Aorta (tissue), 5 donors: ENCODE results near the gene TRAF7. TPM values are rescaled to one million over a fixed set of nuclear protein-coding genes. Genes with fewer than 3 reads are reported as not detected.
"Not testable (repeated sequence)": the region's sequence is repeated elsewhere in the genome, so short reads cannot be mapped to it uniquely, and the experiment has no call there.

Experiments
- ATAC-seq: fragments of 200-7000 bp; cut with Tn5 transposase; one replicate; pipeline ENCODE4 v1.9.1; 2022; ENCODE audit warnings: moderate library complexity; ENCODE audit not compliant: low FRiP score
- DNase-seq, 2 donors: peaks; one replicate each; pipeline ENCODE4 v3.0.0-alpha.2; 2020
- H3K27ac ChIP-seq, 2 donors: one replicate each; pipeline ENCODE4 v1.5.1; 2013; ENCODE audit warnings: low read length in 2 of 2, mild to moderate bottlenecking in 2 of 2, moderate library complexity in 2 of 2, control low read depth in 1 of 2, inconsistent platforms in 1 of 2, low read depth in 1 of 2
- H3K27me3 ChIP-seq, 2 donors: one replicate each; pipeline ENCODE4 v1.6.1; 2013; ENCODE audit warnings: control low read depth in 1 of 2, low read length in 1 of 2, mild to moderate bottlenecking in 1 of 2, moderate library complexity in 1 of 2; ENCODE audit not compliant: insufficient read depth in 2 of 2, control insufficient read depth in 1 of 2
- H3K36me3 ChIP-seq, 2 donors: one replicate each; pipeline ENCODE4 v1.6.1; 2013; ENCODE audit warnings: control low read depth in 1 of 2, low read length in 1 of 2, mild to moderate bottlenecking in 1 of 2; ENCODE audit not compliant: insufficient read depth in 2 of 2, control insufficient read depth in 1 of 2
- H3K4me1 ChIP-seq, 2 donors: one replicate each; pipeline ENCODE4 v1.6.1; 2013; ENCODE audit warnings: low read length in 2 of 2, control low read depth in 1 of 2, mild to moderate bottlenecking in 1 of 2, moderate library complexity in 1 of 2; ENCODE audit not compliant: insufficient read depth in 2 of 2, control insufficient read depth in 1 of 2
- H3K4me3 ChIP-seq, 2 donors: one replicate each; pipeline ENCODE4 v1.5.1; 2013; ENCODE audit warnings: low read length in 2 of 2, control low read depth in 1 of 2, mild to moderate bottlenecking in 1 of 2
- H3K9me3 ChIP-seq: one replicate; pipeline ENCODE4 v1.6.1; 2013; ENCODE audit warnings: mild to moderate bottlenecking, low read length; ENCODE audit not compliant: control insufficient read depth
- WGBS, 2 donors: extraction: QIAGEN DNeasy Blood & Tissue Kit; methylation state at CpG; one replicate each; pipeline ENCODE4 v1.1.7; 2013; 5-methylcytosine and 5-hydroxymethylcytosine counted together
- intact Hi-C, 2 donors: fragments of 100-400 bp; cut with DNase I; formaldehyde crosslinking; loops; one replicate each; pipeline versions ENCODE4 v1.14.2 to v1.15.0; 2022
- polyA plus RNA-seq, 2 donors: library from polyadenylated mRNA; stranded (reverse); fragments of 200-250 nt; gene quantifications; one replicate each; pipeline ENCODE4 v1.2.3, GENCODE V29; 2013
- total RNA-seq, 2 donors: library from RNA; stranded (reverse); fragmentation: NEBNext Ultra II Directional; extraction: Animal tissue kit (Norgen Biotek cat#: 25700); gene quantifications; one replicate each; pipeline ENCODE4 v1.2.1, GENCODE V29; 2021
- donor health status: healthy with polysubstance abuse.
- donor health status: Bipolar disorder and iron deficiency.
- donor health status: DM: no; HTN: no; CAD: no.
- donor health status: DM: no; HTN: no; CAD: no.
- donor health status: DM: yes; HTN: yes; CAD: no.

Gene TRAF7
- total and polyA plus RNA-seq, 4 donors: 24.4 to 54.4 (median 42.8) TPM

DNA sequence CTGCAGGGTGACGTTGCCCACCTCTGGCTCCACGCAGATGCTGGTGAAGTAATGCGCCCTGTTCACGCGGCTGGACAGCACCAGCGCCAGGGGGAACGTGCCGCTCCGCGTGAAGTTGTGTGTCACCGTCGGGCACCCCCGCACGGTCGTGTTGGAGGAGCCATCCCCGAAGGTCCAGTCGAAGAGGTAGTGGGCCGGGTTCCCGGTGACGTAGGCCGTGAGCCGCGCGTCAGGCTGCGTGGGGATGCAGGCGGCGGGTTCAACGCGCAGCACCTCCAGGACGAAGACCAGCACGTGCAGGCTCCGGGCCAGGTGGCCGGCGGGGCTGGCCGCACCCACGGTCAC is 44.6 kb upstream of the TRAF7 start:
- DNase-seq, H3K36me3 ChIP-seq: not testable (repeated sequence)
- peak; percentile 54 for ATAC-seq

DNA sequence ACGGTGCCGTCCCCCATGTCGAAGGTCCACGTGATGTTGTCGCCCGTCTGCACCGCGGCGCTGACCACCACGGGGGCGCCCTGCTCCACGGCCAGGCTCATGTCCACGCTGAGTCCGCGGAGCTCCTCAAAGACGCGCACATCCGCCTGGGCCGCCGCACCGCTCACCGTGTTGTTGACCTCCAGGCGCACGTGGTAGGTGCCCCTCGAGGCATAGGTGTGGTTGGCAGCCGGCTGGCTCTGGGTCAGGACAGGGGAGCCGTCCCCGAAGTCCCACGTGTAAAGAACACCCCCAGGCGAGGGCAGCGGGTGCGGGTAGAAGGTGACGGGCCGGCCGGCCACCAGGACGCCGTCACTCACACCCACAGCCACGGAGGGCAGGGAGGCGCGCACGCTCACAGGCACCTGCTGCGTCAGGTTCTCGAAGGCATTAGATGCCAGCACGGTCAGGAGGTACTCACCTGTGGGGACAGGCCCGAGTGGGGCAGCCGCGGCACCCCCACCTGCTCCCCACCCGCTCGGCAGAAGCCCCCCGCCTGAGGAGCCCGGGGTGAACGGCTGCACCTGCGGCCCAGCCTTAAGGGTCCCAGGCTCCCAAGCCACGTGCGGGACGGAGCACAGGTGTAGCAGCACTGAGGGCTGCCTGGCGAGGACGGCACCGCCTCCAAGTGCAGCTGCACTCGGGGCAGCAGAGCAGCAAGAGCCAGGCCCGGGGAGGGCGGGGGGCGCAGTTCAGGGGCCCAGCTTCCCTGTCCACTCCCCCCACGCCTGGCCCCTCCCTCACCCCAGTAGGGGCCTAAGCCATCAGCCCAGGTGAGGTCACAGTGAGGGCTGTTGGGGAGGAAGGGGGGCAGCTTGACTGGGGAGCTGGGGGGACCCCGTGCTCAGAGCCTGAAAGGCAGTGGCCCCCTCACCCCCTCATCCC is 43.9 kb upstream of the TRAF7 start:
- ATAC-seq: peak; percentile 62
- intact Hi-C loops, H3K36me3 ChIP-seq, DNase-seq, H3K27me3 ChIP-seq, H3K4me3 ChIP-seq, H3K4me1 ChIP-seq, H3K27ac ChIP-seq, H3K9me3 ChIP-seq: not testable (repeated sequence)
- WGBS, 2 donors: 92 to 94% methylated on average over 50 to 65 of the region's 65 CpGs

More for the DNA sequence above, 44.6 kb upstream of the TRAF7 start:
- WGBS, 2 donors: 94% methylated on average over 32 to 36 of the region's 36 CpGs
- H3K4me1 ChIP-seq, H3K9me3 ChIP-seq, intact Hi-C loops, H3K27ac ChIP-seq, H3K27me3 ChIP-seq, H3K4me3 ChIP-seq: not testable (repeated sequence)

DNA sequence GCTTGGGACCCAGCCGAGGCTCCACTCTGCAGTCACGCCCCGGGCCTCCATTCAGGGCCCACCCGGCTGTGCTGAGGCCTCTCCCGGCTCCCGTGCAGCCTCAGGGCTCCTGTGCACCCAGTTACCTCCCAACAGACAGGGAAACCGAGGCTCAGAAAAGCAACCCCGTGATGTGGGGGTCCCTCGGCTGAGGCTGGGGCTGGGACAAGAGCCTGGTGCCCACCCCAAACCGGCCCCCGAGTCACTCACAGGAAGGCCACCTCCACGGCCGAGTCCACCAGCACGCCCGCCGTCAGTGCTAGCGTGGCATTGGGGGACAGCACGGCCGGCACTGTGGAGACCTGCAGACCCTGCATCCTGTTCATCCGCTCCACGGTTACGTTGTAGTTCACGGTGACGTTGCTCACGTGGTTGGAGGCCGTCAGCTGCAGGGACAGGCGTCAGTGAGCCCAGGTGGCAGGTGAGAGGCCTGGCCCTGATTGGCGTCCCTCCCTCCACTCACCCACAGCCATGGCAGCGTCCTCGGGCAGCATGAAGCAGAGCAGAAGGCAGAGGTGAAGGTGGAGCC is 43.0 kb upstream of the TRAF7 start:
- 79% methylated on average over 20 to 30 of the region's 30 CpGs for WGBS, 2 donors
- H3K36me3 ChIP-seq, intact Hi-C loops, ATAC-seq, DNase-seq, H3K27ac ChIP-seq, H3K4me3 ChIP-seq, H3K27me3 ChIP-seq, H3K4me1 ChIP-seq, H3K9me3 ChIP-seq: not testable (repeated sequence)

DNA sequence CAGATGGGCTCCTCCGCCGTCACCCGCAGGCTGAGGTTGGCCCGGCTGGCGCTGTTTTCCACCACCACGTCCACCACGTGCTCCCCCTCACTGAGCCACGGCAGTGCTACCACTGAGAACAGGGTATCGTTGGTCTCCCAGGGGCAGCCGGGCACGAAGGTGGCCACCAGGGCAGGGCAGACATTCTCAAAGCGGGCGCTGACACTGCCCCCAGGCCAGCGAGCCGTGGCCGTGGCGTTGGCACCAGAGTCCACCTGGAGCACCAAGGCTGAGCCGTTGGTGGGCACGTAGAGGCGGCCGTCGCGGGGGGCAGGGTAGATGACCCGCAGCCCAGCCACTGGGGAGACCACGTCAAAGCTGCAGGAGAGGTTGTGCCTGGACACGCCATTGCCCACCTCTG is 41.4 kb upstream of the TRAF7 start:
- ATAC-seq, H3K4me1 ChIP-seq, H3K4me3 ChIP-seq, H3K36me3 ChIP-seq, H3K27ac ChIP-seq, DNase-seq, H3K9me3 ChIP-seq, intact Hi-C loops, H3K27me3 ChIP-seq: not testable (repeated sequence)
- 87 to 90% methylated on average over 24 to 26 of the region's 26 CpGs for WGBS, 2 donors

DNA sequence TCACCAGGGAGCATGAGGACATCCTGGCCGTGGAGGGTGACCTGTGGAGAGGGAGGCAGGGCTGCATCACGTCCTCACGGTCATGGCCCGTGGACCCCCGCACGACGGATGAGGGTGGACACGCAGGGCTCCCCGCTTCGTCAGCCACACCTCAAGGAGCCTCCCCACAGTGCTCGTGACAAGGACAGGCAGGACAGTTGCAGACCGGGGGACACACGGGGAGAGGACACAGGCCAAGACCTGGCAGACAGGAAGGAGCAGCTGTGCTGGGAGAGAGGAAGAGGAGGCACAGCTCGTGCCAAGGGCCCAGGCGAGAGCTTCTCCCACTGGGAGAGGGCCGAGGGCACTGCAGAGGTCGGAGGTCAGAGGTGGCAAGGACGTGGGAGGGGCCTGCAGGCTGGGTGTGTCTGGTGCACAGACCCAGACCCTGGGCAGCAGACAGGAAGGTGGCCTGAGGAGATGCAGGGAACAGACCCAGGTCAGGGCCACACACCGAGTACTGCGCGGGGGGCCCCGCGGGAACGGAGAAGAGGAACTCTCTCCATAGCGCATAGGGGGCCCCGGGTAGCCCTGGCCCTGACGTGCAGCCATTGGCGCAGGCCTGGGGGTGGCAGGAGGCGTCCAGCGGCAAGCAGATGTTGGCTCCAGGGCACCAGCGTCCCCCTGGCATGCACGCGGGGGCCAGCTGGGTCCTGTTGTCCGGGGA is 40.5 kb upstream of the TRAF7 start:
- H3K9me3 ChIP-seq, H3K36me3 ChIP-seq, H3K4me1 ChIP-seq, ATAC-seq, DNase-seq, H3K27me3 ChIP-seq, H3K27ac ChIP-seq, intact Hi-C loops, H3K4me3 ChIP-seq: not testable (repeated sequence)
- 76 to 78% methylated on average over 26 to 34 of the region's 34 CpGs for WGBS, 2 donors

DNA sequence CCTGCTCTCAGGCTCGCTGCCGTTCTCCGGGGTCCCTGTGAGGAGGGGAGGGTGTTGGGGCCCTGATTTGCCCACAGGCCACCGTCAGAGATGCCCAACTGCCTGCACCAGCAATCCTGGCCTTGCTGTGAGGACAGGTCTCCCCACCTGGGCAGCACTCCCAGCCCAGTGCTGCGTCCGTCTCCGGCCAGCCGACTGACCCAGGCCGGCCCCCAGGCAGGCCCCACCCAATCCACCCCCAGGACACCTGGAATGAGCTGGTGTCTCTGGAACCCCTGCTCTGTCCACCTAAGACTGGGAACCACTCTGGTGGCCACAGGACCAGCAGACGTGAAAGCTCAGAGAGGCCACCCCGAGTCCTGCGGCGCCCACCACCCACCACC is 40.0 kb upstream of the TRAF7 start:
- DNase-seq (no peak), ATAC-seq (no peak)
- intact Hi-C loops: no loop called here
- H3K4me1 ChIP-seq: no peaks in the 10 kb centered on the region
- no peak overlapping the region for H3K27ac ChIP-seq
- H3K36me3 ChIP-seq: peaks cover 0 to 3% of the 10 kb centered on the region in 2 donors
- no peaks in the 10 kb centered on the region for H3K27me3 ChIP-seq
- 75 to 81% methylated on average over 13 of the region's 13 CpGs for WGBS, 2 donors
- H3K4me3 ChIP-seq: no peak overlapping the region
- no peaks in the 10 kb centered on the region for H3K9me3 ChIP-seq

DNA sequence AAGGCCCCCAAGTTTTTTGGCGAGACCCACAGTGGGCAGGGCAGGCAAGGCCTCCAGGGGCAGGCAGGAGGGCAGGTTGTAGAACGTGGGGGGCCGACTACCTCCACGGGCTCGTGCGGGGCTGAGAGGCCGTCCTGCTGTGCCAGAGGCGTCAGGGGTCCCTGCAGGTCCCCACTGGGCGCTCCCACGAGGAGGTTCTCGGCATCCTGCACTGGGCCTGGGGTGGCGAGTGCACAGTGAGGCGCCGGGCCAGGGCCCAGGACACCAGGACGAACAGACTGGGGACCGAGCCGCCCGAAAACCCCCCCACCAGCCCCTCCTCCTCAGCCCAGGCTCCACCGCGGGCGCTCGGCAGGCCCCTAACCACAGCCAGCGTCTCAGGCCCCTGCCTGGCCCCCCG is 39.2 kb upstream of the TRAF7 start:
- intact Hi-C loops, H3K36me3 ChIP-seq, H3K4me1 ChIP-seq, H3K9me3 ChIP-seq, ATAC-seq, H3K4me3 ChIP-seq, H3K27me3 ChIP-seq, DNase-seq, H3K27ac ChIP-seq: not testable (repeated sequence)
- 82 to 87% methylated on average over 15 to 24 of the region's 24 CpGs for WGBS, 2 donors

DNA sequence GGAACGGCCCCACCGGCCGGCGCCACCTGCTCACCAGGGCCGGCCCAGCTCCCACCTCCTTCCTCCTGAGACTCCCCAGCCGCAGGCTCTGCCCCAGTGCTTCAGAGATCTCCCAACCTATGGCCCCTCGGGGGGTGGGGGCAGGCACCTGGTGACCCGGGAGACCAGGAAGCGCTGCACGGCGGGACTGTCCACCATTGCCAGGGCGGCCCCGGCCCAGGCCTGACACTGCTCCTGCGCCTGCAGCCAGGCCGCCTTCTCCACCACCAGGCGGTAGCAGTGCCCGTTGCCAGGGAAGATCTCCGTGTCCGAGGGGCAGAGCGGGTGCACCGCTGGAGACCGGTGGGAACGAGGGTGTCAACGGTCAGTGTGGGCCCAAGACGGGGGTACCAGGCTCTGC is 38.2 kb upstream of the TRAF7 start:
- intact Hi-C loops, H3K27me3 ChIP-seq, H3K36me3 ChIP-seq, H3K27ac ChIP-seq, H3K9me3 ChIP-seq, DNase-seq, ATAC-seq, H3K4me1 ChIP-seq, H3K4me3 ChIP-seq: not testable (repeated sequence)
- 84 to 90% methylated on average over 10 to 24 of the region's 25 CpGs for WGBS, 2 donors
